ENCODE data around the gene PITPNM2.

Gene PITPNM2

DNA sequence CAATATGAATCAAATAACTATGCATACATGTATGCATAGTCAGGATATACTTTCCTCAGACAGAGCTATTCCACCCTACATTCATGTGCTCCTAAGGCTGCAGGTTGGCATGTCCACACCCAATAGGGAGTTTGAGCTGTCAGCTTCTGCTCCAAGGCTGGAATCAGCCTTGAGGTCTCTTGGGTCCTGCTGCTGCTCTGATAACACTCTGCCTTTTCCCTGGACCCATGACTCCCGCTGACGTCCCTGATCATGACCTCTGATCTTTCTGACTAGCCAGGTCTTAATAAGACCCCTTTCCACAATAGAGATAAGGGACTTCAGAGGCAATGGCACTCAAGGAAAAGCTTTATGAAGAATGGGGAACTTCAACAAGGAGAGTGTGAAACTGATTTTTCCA lies 5.7 kb downstream of the PITPNM2 start:
- DNase-seq (ENCODE audit: extremely low read depth in 1 of 2, low read depth in 1 of 2): no peak

- DNase-seq (ENCODE audit: extremely low read depth in 1 of 2, low read depth in 1 of 2): no peak
Observed at GRCh38 chr12:123143736-123144461, 7.0 kb downstream of the PITPNM2 start.

- DNase-seq (ENCODE audit: extremely low read depth in 1 of 2, low read depth in 1 of 2): no peak
Observed at GRCh38 chr12:123142921-123143735, 7.8 kb downstream of the PITPNM2 start.

DNA sequence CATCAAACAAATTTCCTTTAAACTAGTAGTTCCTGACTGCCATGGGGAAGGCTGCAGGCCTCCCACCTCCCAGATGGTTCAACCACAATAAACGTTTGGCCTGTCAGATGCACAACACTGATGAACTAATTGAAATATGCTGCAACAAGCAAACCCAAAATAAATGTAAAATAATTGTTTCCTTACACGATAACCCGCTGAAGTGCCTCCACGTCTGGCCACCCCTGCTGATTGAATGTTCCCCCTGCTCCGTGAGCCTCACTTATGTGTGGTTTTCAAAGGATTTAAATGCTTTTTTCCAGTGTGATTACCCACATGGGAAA lies 8.4 kb downstream of the PITPNM2 start:
- no peak for DNase-seq (ENCODE audit: extremely low read depth in 1 of 2, low read depth in 1 of 2)

DNA sequence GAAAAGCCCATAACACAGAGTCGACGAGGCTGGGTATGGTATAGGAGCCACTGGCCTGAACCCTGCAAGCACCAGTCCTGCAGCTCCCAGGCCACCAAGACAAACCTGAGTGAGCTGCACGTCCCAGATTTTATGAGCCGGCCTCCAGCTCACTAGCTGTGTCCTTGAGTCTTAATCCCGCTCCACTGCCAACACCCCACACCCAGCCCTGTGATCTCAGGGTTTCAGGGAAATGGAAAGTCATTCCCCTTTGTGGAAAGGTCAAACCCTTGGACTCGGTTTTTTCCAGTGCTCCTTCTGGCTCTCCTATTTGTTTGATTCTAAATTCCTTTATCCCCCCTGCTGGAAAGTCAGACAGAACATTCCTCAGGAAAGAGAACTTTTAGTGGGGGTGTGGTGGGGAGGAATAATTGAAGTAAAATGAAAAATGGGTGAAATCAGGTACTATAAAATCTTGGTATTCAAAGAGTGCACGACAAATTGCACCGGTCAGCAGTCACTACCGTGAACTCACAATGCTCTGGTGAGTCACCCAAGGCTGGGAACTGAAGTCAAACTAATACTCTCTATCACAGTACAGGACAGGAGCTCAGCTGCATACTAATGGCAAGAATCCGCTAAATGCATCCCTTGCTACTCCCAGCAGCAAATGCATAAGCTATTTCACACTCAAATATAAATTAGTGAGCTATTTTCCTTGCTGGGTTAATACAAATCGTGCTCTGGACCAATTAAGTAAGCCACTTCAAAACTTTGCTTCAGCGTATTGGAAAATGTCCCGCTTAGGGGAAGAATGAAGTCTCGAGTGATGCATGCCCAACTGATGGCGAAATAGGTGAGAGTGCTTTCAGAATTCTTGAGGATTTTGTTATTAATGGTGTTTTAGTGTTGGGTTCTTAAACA lies 9.0 kb downstream of the PITPNM2 start:
- DNase-seq (ENCODE audit: extremely low read depth in 1 of 2, low read depth in 1 of 2): no peak

GRCh38 chr12:123140676-123141614 lies 9.9 kb downstream of the PITPNM2 start:
- DNase-seq (ENCODE audit: extremely low read depth in 1 of 2, low read depth in 1 of 2): no peak

DNA sequence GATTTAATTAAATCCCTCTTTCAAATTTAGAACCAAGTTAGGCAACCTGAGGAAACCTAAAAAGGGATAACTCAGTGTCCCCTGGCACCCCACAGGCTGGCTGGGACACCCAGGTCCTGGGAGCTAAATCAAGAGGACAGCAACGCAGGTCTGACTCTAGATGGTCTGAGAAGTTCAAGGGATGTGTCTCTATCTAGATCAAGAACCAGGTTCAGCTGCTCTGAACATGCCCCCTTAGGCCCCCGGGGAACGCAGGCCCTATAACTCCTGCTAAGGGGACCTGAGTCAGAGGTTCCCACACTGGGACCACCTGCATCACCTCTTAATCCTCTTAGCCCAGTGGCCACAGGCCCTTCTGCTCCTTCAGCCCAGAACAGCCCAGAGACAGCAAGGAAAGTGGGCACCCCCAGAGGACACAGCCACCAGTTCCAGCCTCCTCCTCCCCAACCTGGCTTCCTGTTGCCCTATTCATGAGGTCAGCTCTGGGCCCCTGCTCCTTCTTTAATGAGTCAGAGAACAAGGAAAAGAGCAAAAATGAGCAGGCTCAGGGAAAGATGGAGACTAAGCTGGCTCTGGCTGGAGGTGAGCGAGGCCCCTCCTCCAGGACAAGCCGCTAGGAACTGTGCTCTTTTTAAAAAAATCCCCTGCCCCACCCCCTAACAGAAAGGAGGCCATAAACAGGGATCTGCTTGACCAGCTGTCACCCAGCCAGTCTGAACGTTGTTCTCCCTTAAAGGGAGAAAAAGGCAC lies 10.8 kb downstream of the PITPNM2 start:
- no peak for DNase-seq (ENCODE audit: extremely low read depth in 1 of 2, low read depth in 1 of 2)

DNA sequence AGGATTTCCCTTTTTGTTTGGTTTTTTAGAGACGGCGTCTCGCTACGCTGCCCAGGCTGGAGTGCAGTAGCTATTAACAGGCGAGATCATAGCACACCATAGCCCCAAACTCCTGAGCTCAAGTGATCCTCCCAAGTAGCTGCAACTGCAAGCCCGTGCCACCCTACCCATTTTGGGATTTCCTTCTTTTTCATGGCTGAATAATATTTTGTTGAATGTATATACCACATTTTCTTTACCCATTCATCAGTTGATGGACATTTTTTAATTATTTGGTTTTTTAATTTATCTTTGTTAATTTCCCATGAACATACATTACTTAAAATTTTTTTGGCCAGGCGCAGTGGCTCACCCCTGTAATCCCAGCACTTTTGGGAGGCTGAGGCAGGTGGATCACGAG lies 15.2 kb downstream of the PITPNM2 start:
- no peak for DNase-seq (ENCODE audit: extremely low read depth in 1 of 2, low read depth in 1 of 2)

DNA sequence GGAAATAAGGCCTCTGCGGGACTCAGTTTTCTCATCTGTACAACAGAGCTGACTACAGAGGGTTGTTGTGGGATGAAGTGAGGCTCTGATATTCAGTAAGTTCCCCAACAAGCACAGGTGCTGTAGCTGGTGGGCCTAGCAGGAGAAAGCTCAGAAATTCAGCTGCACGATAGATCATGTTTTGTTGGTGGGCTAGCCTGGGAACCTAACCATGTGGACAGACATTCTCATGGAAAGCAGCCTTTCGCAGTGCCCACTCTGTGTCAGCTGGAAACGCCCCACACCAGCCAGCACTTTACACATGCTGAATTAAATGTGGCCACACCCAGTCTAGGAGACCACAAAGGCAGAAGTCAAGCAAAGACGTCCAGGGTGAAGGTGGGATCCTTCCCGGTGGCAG lies 16.1 kb downstream of the PITPNM2 start:
- no peak for DNase-seq (ENCODE audit: extremely low read depth in 1 of 2, low read depth in 1 of 2)

DNA sequence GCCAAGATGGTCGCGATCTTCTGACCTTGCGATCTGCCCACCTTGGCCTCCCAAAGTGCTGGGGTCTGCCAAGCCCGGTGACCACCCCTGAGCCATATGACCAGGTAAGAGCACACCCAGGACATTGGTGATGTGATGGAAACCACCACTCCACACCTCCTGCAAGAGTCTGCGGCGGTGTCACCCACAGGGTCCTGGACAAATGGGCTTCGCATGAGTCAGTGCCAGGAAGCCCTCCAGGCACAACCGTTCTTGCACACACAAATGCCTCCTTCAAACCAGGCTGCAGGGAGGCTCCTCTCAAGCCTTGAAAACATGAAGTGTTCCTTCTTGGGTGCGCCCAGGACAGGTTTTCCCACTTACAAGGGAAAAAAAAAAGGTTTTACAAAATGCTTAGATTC lies 16.6 kb downstream of the PITPNM2 start:
- DNase-seq (ENCODE audit: extremely low read depth in 1 of 2, low read depth in 1 of 2): no peak

DNA sequence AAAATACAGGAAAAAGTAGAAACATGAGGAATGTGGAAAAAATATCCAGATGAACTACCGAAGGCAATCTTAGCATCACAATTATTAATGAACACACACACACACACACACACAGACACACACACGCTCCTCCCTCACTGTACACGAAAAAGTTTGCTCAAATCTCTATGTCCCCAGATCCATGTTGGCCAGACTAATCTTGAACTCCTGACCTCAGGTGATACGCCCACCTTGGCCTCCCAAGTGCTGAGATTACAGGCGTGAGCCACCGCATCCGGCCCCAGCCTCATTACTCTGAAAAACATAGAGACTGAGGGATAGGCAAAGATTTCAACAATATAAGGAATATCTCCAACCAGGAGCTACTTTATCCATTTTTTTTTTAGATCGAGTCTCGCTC lies 17.2 kb downstream of the PITPNM2 start:
- no peak for DNase-seq (ENCODE audit: extremely low read depth in 1 of 2, low read depth in 1 of 2)

GRCh38 chr12:123132951-123133619 lies 17.8 kb downstream of the PITPNM2 start:
- DNase-seq (ENCODE audit: extremely low read depth in 1 of 2, low read depth in 1 of 2): no peak

DNA sequence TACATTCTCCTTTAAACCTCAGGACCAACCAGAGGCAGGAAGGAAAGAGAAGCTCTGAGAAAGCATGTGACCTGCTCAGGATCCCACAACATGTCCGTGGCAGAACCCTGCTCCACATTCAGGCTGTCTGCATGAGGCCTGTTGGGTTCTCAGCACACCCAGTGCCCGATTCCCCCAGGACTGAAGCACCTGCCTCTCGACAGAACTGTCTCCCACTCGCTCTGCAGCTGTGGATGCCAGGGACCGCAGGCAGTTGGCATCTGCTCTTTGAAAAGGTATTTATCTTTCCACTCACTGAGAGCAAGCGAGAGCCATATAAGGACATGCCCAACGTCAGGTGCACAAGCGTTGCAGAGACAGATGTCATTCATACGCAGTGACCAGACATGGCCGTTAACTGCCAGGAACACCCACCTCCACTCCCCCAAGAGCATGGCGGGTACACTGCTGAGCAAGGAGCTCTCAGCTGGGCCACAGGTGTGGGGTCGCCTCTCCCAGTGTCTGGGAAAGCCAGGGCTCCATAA lies 18.9 kb downstream of the PITPNM2 start:
- DNase-seq (ENCODE audit: extremely low read depth in 1 of 2, low read depth in 1 of 2): no peak

DNA sequence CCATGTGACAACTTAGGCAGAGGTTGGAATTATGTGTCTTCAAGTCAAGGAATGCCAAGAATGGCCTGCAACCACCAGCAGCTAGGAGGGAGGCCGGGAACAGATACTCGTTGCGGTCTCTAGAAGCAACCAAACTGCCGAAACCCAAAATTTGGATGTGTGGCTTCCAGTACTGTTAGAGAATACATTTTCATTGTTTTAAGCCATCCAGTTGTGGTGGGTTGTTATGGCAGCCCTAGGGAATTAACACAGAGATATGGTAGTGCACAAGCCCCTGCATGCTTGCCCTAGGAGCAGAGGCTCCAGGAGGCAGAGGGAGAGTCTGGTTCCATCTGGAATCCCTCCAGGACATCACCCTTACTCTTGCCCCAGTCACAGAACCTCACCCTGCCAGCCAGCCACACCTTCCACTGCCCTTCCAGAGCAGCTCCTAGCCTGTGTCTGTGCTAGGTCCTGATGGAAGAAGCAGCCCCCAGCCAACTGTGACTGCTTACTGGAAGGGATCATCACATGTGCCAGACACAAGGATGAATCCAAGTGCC lies 19.5 kb downstream of the PITPNM2 start:
- DNase-seq (ENCODE audit: extremely low read depth in 1 of 2, low read depth in 1 of 2): no peak

DNA sequence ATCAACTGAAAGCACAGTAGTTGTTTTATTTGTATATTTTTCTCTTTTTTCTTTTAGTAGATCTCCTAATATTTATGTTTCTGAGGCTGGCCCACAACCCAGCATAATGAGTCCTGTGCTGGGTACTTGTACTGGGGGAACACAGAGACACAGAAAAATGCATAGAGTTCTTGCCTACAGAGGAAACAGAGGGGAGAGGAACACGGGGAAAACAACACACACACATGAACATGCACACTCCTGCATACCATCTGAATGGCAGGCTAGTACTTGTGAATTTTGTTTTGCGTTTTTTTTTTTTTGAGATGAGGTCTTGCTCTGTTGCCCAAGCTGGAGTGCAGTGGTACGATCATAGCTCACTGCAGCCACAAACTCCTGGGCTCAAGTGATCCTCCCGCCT lies 21.3 kb downstream of the PITPNM2 start:
- no peak for DNase-seq (ENCODE audit: extremely low read depth in 1 of 2, low read depth in 1 of 2)

DNA sequence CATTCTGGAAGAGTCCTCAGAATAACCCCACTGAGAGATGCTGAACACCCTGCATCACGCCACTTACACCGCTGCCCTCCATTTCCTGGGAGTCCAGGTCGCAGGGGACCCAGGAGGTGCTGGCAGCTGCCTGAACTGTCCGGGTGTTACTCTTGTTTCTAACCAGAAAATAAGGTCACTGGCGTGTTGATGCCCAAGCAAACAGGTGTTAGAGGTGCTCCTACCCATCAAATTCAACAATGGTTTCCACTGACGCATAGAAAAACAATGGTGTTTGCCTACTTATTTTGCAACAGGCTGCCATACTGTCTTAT lies 23.8 kb downstream of the PITPNM2 start:
- DNase-seq (ENCODE audit: extremely low read depth in 1 of 2, low read depth in 1 of 2): no peak

GRCh38 chr12:123126294-123127181 lies 24.4 kb downstream of the PITPNM2 start:
- no peak for DNase-seq (ENCODE audit: extremely low read depth in 1 of 2, low read depth in 1 of 2)

DNA sequence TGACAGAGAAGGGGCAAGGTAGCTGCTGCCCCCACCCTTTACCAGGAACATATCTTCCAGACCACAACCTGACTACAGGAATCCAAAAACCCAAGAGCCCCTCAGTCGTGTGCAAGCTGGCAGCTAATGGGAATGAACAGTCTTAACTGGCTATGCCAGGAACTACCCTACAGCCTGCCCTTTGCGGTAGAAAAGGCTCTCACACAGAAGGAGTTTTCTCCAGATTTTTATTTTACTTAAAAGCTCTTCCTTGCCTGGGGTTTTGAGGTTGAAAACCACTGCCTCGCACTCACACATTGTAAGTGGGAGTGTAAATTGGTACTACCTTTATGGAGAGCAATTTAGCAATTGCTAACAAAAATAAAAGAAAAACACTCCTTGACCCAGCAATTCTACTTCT lies 28.3 kb downstream of the PITPNM2 start:
- DNase-seq (ENCODE audit: extremely low read depth in 1 of 2, low read depth in 1 of 2): no peak
